Superior temporal gyrus (tissue), 1 donor: ENCODE results near the gene SLC25A11.
"Not testable (repeated sequence)": the region's sequence is repeated elsewhere in the genome, so short reads cannot be mapped to it uniquely, and the experiment has no call there.

Experiments
- DNase-seq: peaks from one replicate; pipeline ENCODE4 v3.0.0-alpha.2; 2016; ENCODE audit errors: extremely low spot score

Gene SLC25A11

GRCh38 chr17:4945176-4945943 lies 5.5 kb upstream of the SLC25A11 start:
- DNase-seq: peak; percentile 48

GRCh38 chr17:4944554-4945175 lies 4.8 kb upstream of the SLC25A11 start:
- DNase-seq: no peak

- no peak for DNase-seq
Measured at GRCh38 chr17:4944163-4944553, 4.3 kb upstream of the SLC25A11 start.

GRCh38 chr17:4942760-4943508 lies 3.1 kb upstream of the SLC25A11 start:
- DNase-seq: no peak

GRCh38 chr17:4941319-4941610 lies 1.4 kb upstream of the SLC25A11 start:
- no peak for DNase-seq

- no peak for DNase-seq
Measured at GRCh38 chr17:4940555-4941318, 891 bp upstream of the SLC25A11 start.

GRCh38 chr17:4939546-4939795 lies 375 bp downstream of the SLC25A11 start:
- DNase-seq: peak; percentile 19

- DNase-seq: no peak
Measured at GRCh38 chr17:4938688-4939545, 929 bp downstream of the SLC25A11 start.

GRCh38 chr17:4938069-4938491 lies 1.8 kb downstream of the SLC25A11 start:
- no peak for DNase-seq

- no peak for DNase-seq
Measured at GRCh38 chr17:4937553-4937952, 2.3 kb downstream of the SLC25A11 start.

- DNase-seq: no peak
Measured at GRCh38 chr17:4936436-4936835, 3.4 kb downstream of the SLC25A11 start.

GRCh38 chr17:4935650-4936049 lies 4.2 kb downstream of the SLC25A11 start:
- DNase-seq: no peak

- no peak for DNase-seq
Measured at GRCh38 chr17:4934173-4934979, 5.5 kb downstream of the SLC25A11 start.

GRCh38 chr17:4933646-4934045 lies 6.2 kb downstream of the SLC25A11 start:
- no peak for DNase-seq

- DNase-seq: no peak
Measured at GRCh38 chr17:4932756-4933155, 7.1 kb downstream of the SLC25A11 start.

- DNase-seq: no peak
Measured at GRCh38 chr17:4931963-4932362, 7.9 kb downstream of the SLC25A11 start, which contains the start of gene GP1BA. GP1BA (plus strand) TSS chr17:4932277; CDS start chr17:4932605, 328 bp downstream.

- DNase-seq: no peak
Measured at GRCh38 chr17:4928881-4929280, 11.0 kb downstream of the SLC25A11 start.

- not testable (repeated sequence) for DNase-seq
Measured at GRCh38 chr17:4926577-4927335, 13.1 kb downstream of the SLC25A11 start.

GRCh38 chr17:4921320-4921719 lies 18.5 kb downstream of the SLC25A11 start:
- DNase-seq: no peak
